ENCODE measurements around the gene PAX5. TPM values are rescaled to one million over a fixed set of nuclear protein-coding genes. Genes with fewer than 3 reads are reported as not detected.

The PAX5 gene
- total and polyA plus RNA-seq, 2 of the 13 experiments (the other 11 are each of a cell fraction or from before 2014, with no cell fraction given), result not detected

GRCh38 chr9:36987409-36987808 lies 46.7 kb downstream of the PAX5 start:
- POLR2A ChIA-PET, result no interaction called here
- Histone ChIP-seq H4K20me1 (ENCODE audit: insufficient read depth, low read length) (no peaks in the 10 kb centered on the region), H3K36me3 (replicated peaks in 1 of 2; ENCODE audit: control insufficient read depth in 1 of 2, insufficient read depth in 2 of 2, low read length in 2 of 2) (no peaks in the 10 kb centered on the region), H3K79me2 (ENCODE audit: insufficient read depth, low read length) (no peaks in the 10 kb centered on the region), H3K9ac (ENCODE audit: insufficient read depth, low read depth, low read length) (no peak overlapping the region), H3K9me3 (ENCODE audit: low read length) (peaks cover 10% of the 10 kb centered on the region), H3K4me3 (replicated peaks in 1 of 3; ENCODE audit: insufficient read depth in 1 of 3, low read depth in 2 of 3, low read length in 3 of 3) (no peak overlapping the region), H3K4me1 (ENCODE audit: insufficient read depth, low read length) (no peaks in the 10 kb centered on the region), H2AFZ (ENCODE audit: low read length) (no peak overlapping the region), H3K27me3 (ENCODE audit: control insufficient read depth in 1 of 2, insufficient read depth in 2 of 2, low read length in 2 of 2) (peaks cover 6 to 40% of the 10 kb centered on the region in 2 experiments), H3K27ac (ENCODE audit: extremely low read length, insufficient read depth, low read length) (no peak overlapping the region), H3K4me2 (ENCODE audit: low read depth, low read length) (no peak overlapping the region)
- CTCF ChIA-PET (ENCODE audit: low intra/inter-chr PET ratio, low total read pairs), result no interaction called here
- ATAC-seq (no peak), FAIRE-seq (no peak), DNase-seq (ENCODE audit: low spot score) (no peak)
- in situ Hi-C loops (cut with HindIII; ENCODE audit: extremely low pct_ligation_motif_present, low pct_unique_long_range_greater_than_20kb), result no loop called here
- no TSS peak for BruUV-seq (replicated peaks)
- 29% methylated on average over 10 of the region's 10 CpGs for WGBS (ENCODE audit: low lambda C conversion rate)
- TF ChIP-seq DPF2 (CRISPR knock-in tag; IDR thresholded peaks at IDR 0.05; ENCODE audit: borderline replicate concordance, low read depth) (no peak), LBX2 (CRISPR knock-in tag; IDR thresholded peaks at IDR 0.05; ENCODE audit: borderline replicate concordance) (no peak), ARID4A (CRISPR knock-in tag; IDR thresholded peaks at IDR 0.05; ENCODE audit: borderline replicate concordance) (no peak)
- intact Hi-C loops (cut with micrococcal nuclease; ENCODE audit: unreplicated experiment), result no loop called here

All from HepG2 (cell line).